Measurements from ENCODE around the gene DOLPP1. TPM values are rescaled to one million over a fixed set of nuclear protein-coding genes. Genes with fewer than 3 reads are reported as not detected.

The DOLPP1 gene
- total and polyA plus RNA-seq, 2 of the 13 experiments (the other 11 are each of a cell fraction or from before 2014, with no cell fraction given) = 21.0 to 34.1 TPM

GRCh38 chr9:129064499-129064908 is 16.4 kb upstream of the DOLPP1 start (continued):
- TF ChIP-seq ZNF510 (CRISPR knock-in tag; IDR thresholded peaks at IDR 0.05; ENCODE audit: low read depth) (no peak; the same call in 1 of the 2 replicates), ZNF713 (CRISPR knock-in tag; IDR thresholded peaks at IDR 0.05) (no peak), ZNF782 (CRISPR knock-in tag; IDR thresholded peaks at IDR 0.05; ENCODE audit: borderline replicate concordance) (no peak), THAP8 (CRISPR knock-in tag; IDR thresholded peaks at IDR 0.05; ENCODE audit: borderline replicate concordance) (no peak), TRAFD1 (CRISPR knock-in tag; IDR thresholded peaks at IDR 0.05; ENCODE audit: borderline replicate concordance) (peak; percentile 55; the same call in 1 of the 2 replicates), TFAP4 (IDR thresholded peaks at IDR 0.05; ENCODE audit: borderline replicate concordance, low read depth) (peak; percentile 91), TOE1 (CRISPR knock-in tag; IDR thresholded peaks at IDR 0.05) (no peak), PHF21A (CRISPR knock-in tag; IDR thresholded peaks at IDR 0.05) (peak; percentile 93), TBX3 (IDR thresholded peaks at IDR 0.05; ENCODE audit: borderline replicate concordance) (peak; percentile 47; the same call in 1 of the 2 replicates), ARNTL (CRISPR knock-in tag; IDR thresholded peaks at IDR 0.05) (peak; percentile 74), CBX5 (CRISPR knock-in tag; IDR thresholded peaks at IDR 0.05; ENCODE audit: borderline replicate concordance) (peak; percentile 89; the same call in 1 of the 2 replicates), ATF2 (CRISPR knock-in tag; IDR thresholded peaks at IDR 0.05) (peak; percentile 71), RXRB (CRISPR knock-in tag; IDR thresholded peaks at IDR 0.05; ENCODE audit: borderline replicate concordance) (peak; percentile 91), TAF1 (CRISPR knock-in tag; IDR thresholded peaks at IDR 0.05) (peak; percentile 42; the same call in 1 of the 2 replicates), ZNF160 (CRISPR knock-in tag; IDR thresholded peaks at IDR 0.05) (0 out of 2 replicates have a peak, but pooled peaks have one; percentile 39), ZNF607 (CRISPR knock-in tag; IDR thresholded peaks at IDR 0.05; ENCODE audit: borderline replicate concordance) (peak; percentile 54; the same call in 1 of the 2 replicates), ZBTB46 (CRISPR knock-in tag; IDR thresholded peaks at IDR 0.05; ENCODE audit: borderline replicate concordance) (no peak), FOXA1 (IDR thresholded peaks at IDR 0.05) (no peak), FOXA1 (CRISPR knock-in tag; IDR thresholded peaks at IDR 0.05) (peak; percentile 11; the same call in 1 of the 2 replicates), CREM (IDR thresholded peaks at IDR 0.05) (peak; percentile 35; the same call in 1 of the 2 replicates), CREM (CRISPR knock-in tag; IDR thresholded peaks at IDR 0.05) (no peak), ZNF501 (CRISPR knock-in tag; IDR thresholded peaks at IDR 0.05) (0 out of 2 replicates have a peak, but pooled peaks have one; percentile 35), FOXK1 (CRISPR knock-in tag; IDR thresholded peaks at IDR 0.05; ENCODE audit: borderline replicate concordance, low read depth) (peak; percentile 77; the same call in 1 of the 2 replicates), SOX6 (IDR thresholded peaks at IDR 0.05) (no peak), SOX6 (CRISPR knock-in tag; IDR thresholded peaks at IDR 0.05) (peak; percentile 73), JUN (CRISPR knock-in tag; IDR thresholded peaks at IDR 0.05) (peak; percentile 72; the same call in 1 of the 2 replicates)

Measured in HepG2 (cell line).